Stomach smooth muscle (tissue), 2 donors: Measurements from ENCODE around the gene KLHL29.

ENCODE experiments used
- H3K27ac ChIP-seq: one replicate; pipeline ENCODE4 v1.7.0; 2013; ENCODE audit warnings: mild to moderate bottlenecking, low read length, inconsistent platforms
- H3K27me3 ChIP-seq, 2 donors: one replicate each; pipeline ENCODE4 v1.7.0; 2013; ENCODE audit warnings: low read length in 2 of 2; ENCODE audit not compliant: insufficient read depth in 2 of 2, control insufficient read depth in 1 of 2
- H3K36me3 ChIP-seq, 2 donors: one replicate each; pipeline ENCODE4 v1.7.0; 2013; ENCODE audit warnings: low read length in 2 of 2; ENCODE audit not compliant: control insufficient read depth in 2 of 2, insufficient read depth in 2 of 2
- H3K4me1 ChIP-seq: one replicate; pipeline ENCODE4 v1.7.0; 2013; ENCODE audit warnings: low read length; ENCODE audit not compliant: control insufficient read depth, insufficient read depth
- H3K4me3 ChIP-seq, 2 donors: one replicate each; pipeline ENCODE4 v1.7.0; 2013; ENCODE audit warnings: low read length in 2 of 2
- H3K9ac ChIP-seq, 2 donors: one replicate each; pipeline ENCODE4 v1.7.0; 2013; ENCODE audit warnings: low read length in 2 of 2, mild to moderate bottlenecking in 1 of 2
- H3K9me3 ChIP-seq, 2 donors: one replicate each; pipeline ENCODE4 v1.7.0; 2013; ENCODE audit warnings: low read length in 2 of 2; ENCODE audit not compliant: control insufficient read depth in 2 of 2
- donor health status: healthy.
- donor health status: Pancreatic carcinoma.

KLHL29 gene

DNA sequence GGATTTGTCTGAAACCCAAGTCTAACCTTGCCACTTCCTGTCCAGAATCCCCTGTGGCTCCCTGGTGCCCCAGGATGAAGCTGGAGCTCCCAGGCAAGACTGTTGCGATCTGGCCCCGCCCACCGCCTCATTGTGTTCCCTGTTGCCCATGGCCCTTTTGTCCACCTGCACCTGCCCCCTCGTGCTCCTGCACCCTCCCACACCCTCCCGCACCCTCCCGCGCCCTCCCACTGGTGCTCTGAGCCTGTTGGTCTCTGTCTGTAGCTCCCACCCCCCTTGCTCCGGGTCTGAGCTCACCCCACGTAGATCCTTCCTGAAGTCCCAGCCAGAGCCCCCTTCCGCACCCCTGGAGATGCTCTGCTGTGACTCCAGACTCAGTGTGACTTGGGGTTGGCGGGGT lies 297.5 kb downstream of the KLHL29 start:
- H3K9me3 ChIP-seq: peaks cover 0 to 4% of the 10 kb centered on the region in 2 donors

GRCh38 chr2:23683001-23683400 lies 298.0 kb downstream of the KLHL29 start:
- H3K4me3 ChIP-seq: no peak overlapping the region
- peaks cover 0 to 4% of the 10 kb centered on the region in 2 donors for H3K9me3 ChIP-seq
- H3K27me3 ChIP-seq: no peaks in the 10 kb centered on the region
- no peak overlapping the region for H3K27ac ChIP-seq
- H3K4me1 ChIP-seq: peaks cover 11% of the 10 kb centered on the region
- no peak overlapping the region for H3K9ac ChIP-seq
- H3K36me3 ChIP-seq: peaks cover 12 to 14% of the 10 kb centered on the region in 2 donors

More for the DNA sequence above, 297.5 kb downstream of the KLHL29 start:
- Histone ChIP-seq H3K36me3 (peaks cover 10 to 14% of the 10 kb centered on the region in 2 donors), H3K9ac (no peak overlapping the region), H3K27me3 (no peaks in the 10 kb centered on the region), H3K4me1 (peaks cover 11% of the 10 kb centered on the region), H3K4me3 (no peak overlapping the region), H3K27ac (no peak overlapping the region)

GRCh38 chr2:23684395-23685176 lies 299.6 kb downstream of the KLHL29 start:
- Histone ChIP-seq H3K9me3 (no peaks in the 10 kb centered on the region), H3K4me1 (peaks cover 11% of the 10 kb centered on the region), H3K36me3 (peaks cover 10 to 14% of the 10 kb centered on the region in 2 donors), H3K9ac (no peak overlapping the region), H3K27me3 (no peaks in the 10 kb centered on the region), H3K4me3 (no peak overlapping the region), H3K27ac (no peak overlapping the region)

- peaks cover 11% of the 10 kb centered on the region for H3K4me1 ChIP-seq
- H3K9ac ChIP-seq: no peak overlapping the region
- H3K27ac ChIP-seq: no peak overlapping the region
- no peak overlapping the region for H3K4me3 ChIP-seq
- peaks cover 10 to 14% of the 10 kb centered on the region in 2 donors for H3K36me3 ChIP-seq
- no peaks in the 10 kb centered on the region for H3K27me3 ChIP-seq
- H3K9me3 ChIP-seq: no peaks in the 10 kb centered on the region
Measured at GRCh38 chr2:23685181-23685580, 300.2 kb downstream of the KLHL29 start.

GRCh38 chr2:23685706-23686105 lies 300.7 kb downstream of the KLHL29 start:
- Histone ChIP-seq H3K36me3 (peaks cover 10 to 14% of the 10 kb centered on the region in 2 donors), H3K27me3 (no peaks in the 10 kb centered on the region), H3K27ac (no peak overlapping the region), H3K9ac (no peak overlapping the region), H3K4me1 (peaks cover 11% of the 10 kb centered on the region), H3K9me3 (no peaks in the 10 kb centered on the region), H3K4me3 (no peak overlapping the region)

DNA sequence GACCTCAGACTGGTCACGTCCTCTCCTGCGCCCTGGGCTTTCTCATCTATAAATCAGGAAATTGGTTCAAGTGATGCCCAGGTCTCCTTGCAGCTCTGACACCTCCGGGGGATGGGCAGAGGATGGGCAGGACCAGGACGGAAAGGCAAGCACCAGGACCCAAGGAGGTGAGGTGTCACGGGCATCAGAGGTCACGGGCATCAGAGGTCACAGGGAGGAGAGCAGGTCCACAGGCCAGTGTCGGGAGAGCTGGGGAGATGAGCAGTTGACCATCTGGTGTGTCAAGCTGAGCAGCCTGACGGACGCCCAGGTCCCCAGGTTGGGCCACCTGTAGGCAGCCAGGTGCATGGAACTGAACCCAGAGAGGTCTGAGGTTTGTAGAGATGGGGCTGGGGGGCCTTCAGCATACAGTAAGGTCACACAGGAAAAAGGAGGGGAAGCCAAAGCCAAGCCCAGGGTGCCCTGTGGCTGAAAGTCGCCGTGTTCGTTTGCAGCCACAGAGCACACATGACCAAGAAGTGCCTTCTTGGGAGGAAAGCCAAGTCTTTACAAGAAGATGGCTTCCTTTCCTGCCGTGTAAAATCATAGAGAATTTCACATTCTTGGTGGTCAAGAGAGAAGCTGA lies 301.5 kb downstream of the KLHL29 start:
- Histone ChIP-seq H3K4me1 (peaks cover 11% of the 10 kb centered on the region), H3K9ac (no peak overlapping the region), H3K36me3 (peaks cover 17 to 19% of the 10 kb centered on the region in 2 donors), H3K27ac (no peak overlapping the region), H3K27me3 (no peaks in the 10 kb centered on the region), H3K9me3 (no peaks in the 10 kb centered on the region), H3K4me3 (no peak overlapping the region)

DNA sequence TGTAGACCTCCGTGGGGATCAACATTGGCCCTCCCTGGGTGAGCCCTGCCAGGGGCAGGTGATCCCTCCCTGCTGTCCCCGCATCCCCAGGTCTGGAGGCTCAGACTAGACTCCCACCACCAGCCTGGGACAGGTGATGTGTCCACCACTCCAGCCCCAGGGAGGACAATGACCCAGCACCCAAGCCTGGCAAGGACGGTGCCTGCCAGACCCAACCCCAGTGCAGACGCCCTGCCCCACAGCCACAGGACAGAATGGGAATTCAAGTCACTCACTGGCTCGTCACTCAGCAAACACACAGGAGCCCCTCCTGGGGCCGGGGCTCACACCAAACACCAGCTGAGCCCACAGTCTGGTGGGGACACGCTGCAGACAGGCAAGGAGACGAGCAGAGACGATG lies 302.2 kb downstream of the KLHL29 start:
- Histone ChIP-seq H3K9ac (no peak overlapping the region), H3K36me3 (peaks cover 24 to 26% of the 10 kb centered on the region in 2 donors), H3K27ac (no peak overlapping the region), H3K4me1 (peaks cover 11% of the 10 kb centered on the region), H3K27me3 (no peaks in the 10 kb centered on the region), H3K4me3 (no peak overlapping the region), H3K9me3 (no peaks in the 10 kb centered on the region)

DNA sequence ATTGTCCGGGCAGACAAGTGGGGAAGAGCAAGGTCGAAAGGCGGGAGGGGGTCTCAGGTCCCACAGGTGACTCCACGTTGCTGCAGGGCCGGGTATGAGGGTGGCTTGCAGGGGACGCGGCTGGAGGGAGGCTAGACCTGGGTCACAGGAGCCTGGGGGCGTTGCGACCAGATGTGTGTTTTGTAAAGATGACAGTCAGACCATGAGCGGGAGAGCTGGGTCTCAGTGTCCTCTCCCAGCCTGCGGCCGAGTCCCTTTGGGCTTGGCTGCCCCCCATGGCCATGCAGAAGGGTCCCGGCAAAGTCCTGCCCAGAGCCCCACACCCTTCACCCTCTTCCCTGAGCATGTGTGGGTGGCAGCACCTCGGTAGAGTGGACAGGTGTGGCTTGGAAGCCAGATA lies 302.7 kb downstream of the KLHL29 start:
- peaks cover 11% of the 10 kb centered on the region for H3K4me1 ChIP-seq
- H3K9ac ChIP-seq: no peak overlapping the region
- no peaks in the 10 kb centered on the region for H3K27me3 ChIP-seq
- H3K36me3 ChIP-seq: peaks cover 26% of the 10 kb centered on the region in 2 donors
- no peaks in the 10 kb centered on the region for H3K9me3 ChIP-seq
- no peak overlapping the region for H3K4me3 ChIP-seq
- H3K27ac ChIP-seq: no peak overlapping the region

DNA sequence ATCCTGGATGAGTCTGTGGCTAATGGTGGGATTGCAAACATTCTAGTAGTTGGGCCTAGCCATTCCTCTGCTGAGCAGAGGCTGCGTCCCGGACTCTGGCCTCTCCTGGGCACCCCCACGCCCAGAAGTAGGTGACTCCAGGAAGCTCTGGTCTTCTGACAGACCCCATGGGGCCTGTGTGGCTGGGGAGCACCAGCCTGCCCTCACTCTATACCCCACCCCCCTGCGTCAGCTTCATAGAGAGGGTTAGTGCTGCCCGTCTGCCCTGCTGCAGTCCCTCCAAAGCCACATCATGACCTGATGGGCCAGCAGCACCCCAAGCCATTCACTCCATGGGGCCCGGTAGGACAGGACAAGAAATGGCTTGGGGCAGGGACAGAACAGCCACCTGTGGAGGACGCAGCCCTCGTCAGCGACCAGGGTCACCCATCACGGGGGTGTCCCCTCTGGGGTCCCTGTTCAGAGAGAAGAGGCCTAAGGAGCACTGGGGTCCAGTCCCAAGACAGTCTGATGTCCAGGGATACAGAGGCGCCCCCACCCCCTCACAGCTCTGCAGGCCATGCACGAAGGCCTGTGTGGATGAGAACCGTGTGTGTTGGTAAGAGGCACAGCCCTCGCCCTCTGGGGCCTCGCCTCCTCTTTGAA lies 303.6 kb downstream of the KLHL29 start:
- no peak overlapping the region for H3K4me3 ChIP-seq
- no peak overlapping the region for H3K27ac ChIP-seq
- peaks cover 26 to 31% of the 10 kb centered on the region in 2 donors for H3K36me3 ChIP-seq
- H3K27me3 ChIP-seq: no peaks in the 10 kb centered on the region
- H3K4me1 ChIP-seq: peaks cover 11% of the 10 kb centered on the region
- H3K9ac ChIP-seq: no peak overlapping the region
- H3K9me3 ChIP-seq: no peaks in the 10 kb centered on the region

- H3K4me1 ChIP-seq: peaks cover 8% of the 10 kb centered on the region
- no peak overlapping the region for H3K4me3 ChIP-seq
- no peaks in the 10 kb centered on the region for H3K27me3 ChIP-seq
- no peak overlapping the region for H3K9ac ChIP-seq
- H3K36me3 ChIP-seq: peaks cover 26 to 34% of the 10 kb centered on the region in 2 donors
- no peak overlapping the region for H3K27ac ChIP-seq
- H3K9me3 ChIP-seq: no peaks in the 10 kb centered on the region
Measured at GRCh38 chr2:23689131-23689700, 304.2 kb downstream of the KLHL29 start.
